Vagina (tissue), 2 donors: ENCODE results near the gene ZNF423.

Source experiments
- CTCF ChIP-seq, 3 experiments: fragments of 450-650 bp in 2 of 3; fragments of 200-600 bp in 1 of 3; sonication (generic) in 1 of 3; IDR thresholded peaks; one replicate each; pipeline ENCODE4 v1.5.1; 2017 to 2019; ENCODE audit warnings: antibody characterized with exemption in 3 of 3, mild to moderate bottlenecking in 2 of 3, moderate library complexity in 2 of 3
- POLR2AphosphoS5 ChIP-seq, 2 donors: sonication (generic); formaldehyde crosslinking; IDR thresholded peaks; one replicate each; pipeline ENCODE4 v1.9.0; 2017; ENCODE audit warnings: antibody characterized with exemption in 2 of 2, mild to moderate bottlenecking in 2 of 2, low read depth in 1 of 2; ENCODE audit not compliant: insufficient read depth in 1 of 2

GRCh38 chr16:49457196-49457595, 398.7 kb downstream of the ZNF423 start:
- TF ChIP-seq CTCF (IDR thresholded peaks at IDR 0.05) (no peak), POLR2AphosphoS5 (IDR thresholded peaks at IDR 0.05; ENCODE audit: insufficient read depth in 1 of 2, low read depth in 1 of 2) (no peak)
